ENCODE data around the gene PWWP2B.

DNA sequence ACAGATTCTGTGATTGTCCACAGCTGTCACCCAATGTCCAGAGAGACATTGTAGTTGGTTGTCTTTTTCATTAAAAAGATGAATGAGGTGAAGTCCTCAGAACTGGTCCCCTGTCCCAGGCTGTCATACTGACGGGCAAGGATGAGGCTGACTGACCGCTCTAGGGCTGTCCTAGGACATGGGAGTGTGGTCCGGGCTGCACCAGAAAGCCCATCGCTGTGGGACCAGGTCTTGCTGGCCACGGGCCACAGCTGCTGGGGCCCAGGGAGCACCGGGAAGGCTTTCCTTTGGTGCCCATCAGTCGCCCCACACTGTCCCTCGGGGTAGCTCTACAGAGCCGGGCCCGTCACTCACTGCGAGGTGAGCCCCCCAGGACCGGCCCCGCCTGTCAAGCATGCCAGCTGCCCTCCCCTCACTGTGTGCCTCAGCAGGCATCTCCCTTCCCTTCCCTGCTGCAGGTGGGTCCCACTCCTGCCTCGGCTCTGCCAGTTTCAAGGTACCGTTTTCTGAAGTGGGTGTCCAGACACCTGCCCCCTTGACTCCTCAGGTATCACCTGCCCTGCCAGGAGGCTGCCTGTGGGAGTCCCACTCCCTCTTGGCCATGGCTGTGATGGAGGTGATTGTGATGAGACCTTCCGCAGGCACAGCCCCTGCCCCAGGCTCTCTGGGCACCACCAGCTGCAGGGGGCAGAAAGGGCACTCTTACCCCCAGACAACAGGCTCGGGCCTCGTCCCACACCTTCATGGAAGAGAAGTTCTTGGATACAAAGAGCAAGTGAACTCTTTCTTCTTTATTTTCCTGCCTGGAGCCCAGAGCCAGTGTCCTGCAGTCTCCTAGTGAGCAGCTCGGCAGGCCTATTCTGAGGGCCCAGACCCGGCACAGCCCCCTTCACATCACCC lies 43.3 kb upstream of the PWWP2B start:
- TF ChIP-seq CTCF (IDR thresholded peaks at IDR 0.05): no peak
- no peak for TF ChIP-seq POLR2A (IDR thresholded peaks at IDR 0.05)
